GM12864 (cell line): ENCODE data around the gene FAM43B.

Source experiments
- DNase-seq: peaks from one replicate; pipeline ENCODE4 v3.0.0-alpha.2; 2011; ENCODE audit warnings: low read depth
- H3K4me3 ChIP-seq: 2 replicates; pipeline ENCODE4 v1.5.1; 2011; ENCODE audit warnings: mild to moderate bottlenecking, low read depth, low read length, control low read depth
- CTCF ChIP-seq: IDR thresholded peaks from 2 replicates; pipeline ENCODE4 v1.5.1; 2011; ENCODE audit warnings: low read depth, mild to moderate bottlenecking, moderate library complexity, low read length, control low read depth, inconsistent platforms; ENCODE audit errors: missing control alignments

Gene FAM43B

DNA sequence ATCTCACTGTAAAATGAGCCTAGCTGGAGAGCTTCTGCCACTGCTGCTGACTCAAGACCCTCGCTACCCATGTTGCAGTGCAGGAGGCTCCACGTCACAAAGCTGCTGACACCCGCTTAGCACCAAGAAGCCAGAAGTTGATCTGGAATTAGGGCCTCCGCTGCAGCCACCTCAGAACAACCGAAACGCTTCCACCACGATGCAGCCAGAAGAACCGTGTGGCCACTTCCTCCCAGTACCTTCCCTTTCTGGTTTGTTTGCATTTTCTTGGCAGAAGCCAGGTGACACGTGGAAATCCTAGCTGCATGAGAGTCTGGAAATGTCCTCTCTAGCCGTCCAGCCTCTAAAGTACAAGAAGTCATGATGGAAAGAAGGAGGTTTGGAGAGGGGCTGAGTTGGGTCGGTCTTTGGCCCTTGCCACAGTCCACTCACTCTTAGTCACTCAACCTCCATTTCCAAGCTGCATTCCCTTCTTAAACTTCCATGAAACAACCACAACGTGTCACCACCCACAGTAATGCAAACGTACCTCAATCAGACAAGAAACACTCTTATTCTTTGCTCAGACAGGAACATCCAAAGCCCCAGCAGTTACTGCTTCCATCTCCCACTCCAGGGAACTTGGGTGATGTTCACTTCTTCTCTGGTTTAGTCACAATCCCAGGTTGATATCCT lies 26.5 kb downstream of the FAM43B start:
- no peak for TF ChIP-seq CTCF
- DNase-seq: no peak
- H3K4me3 ChIP-seq: no peak overlapping the region

DNA sequence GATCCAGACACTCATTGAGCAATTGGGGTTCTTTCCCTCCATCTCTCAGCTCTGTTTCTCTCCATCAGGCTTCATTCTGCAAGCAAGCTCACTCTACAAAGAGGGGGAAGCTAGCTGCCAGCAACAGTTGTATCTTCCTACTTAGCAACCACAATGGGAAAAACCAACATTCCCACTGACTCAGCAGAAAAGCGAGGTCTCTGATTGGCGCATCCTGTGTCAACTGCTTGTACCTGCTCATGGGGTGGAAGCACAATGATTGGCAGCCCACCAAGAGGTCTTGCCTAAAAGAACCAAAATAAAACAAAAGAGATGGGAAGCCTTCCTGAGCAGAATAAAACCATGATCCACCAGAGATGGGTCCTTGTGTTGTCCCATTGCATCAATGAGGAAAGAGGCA lies 32.5 kb downstream of the FAM43B start:
- H3K4me3 ChIP-seq: no peak overlapping the region
- no peak for DNase-seq
- TF ChIP-seq CTCF: no peak

DNA sequence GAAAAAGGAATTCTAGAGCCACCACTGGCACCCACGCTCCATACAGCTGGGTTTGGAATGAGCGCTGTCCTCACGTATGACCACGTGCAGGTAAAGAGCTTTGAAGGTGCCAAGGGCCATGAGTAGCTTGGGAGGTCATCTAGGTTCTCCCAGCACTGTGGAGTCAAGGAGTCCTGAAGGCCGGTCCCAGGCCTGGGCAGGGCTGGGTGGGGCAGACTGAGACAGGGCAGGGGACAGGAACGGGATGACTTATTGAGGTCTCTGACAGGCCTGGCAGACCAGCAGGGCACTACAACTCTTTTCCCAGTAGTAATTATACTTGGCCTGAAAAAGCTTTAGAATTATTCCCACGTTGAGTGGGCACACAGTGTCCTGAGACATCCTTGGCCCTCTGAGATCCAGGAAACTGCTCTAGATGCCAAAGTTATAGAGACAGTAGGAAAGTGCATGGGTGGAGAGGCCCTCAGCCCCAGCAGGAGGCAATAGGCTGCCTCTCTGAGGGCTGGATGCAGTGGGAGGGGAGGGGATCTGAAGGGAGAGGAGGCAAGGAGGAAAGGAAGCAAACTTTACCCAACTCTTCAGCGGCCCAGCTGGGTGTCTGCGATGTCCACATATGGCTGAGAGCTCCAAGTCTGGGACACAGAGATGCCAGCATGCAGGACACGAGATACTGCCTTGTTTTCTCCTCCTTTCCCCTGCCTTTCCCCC lies 34.7 kb downstream of the FAM43B start:
- H3K4me3 ChIP-seq: no peak overlapping the region
- no peak for TF ChIP-seq CTCF
- DNase-seq: no peak

DNA sequence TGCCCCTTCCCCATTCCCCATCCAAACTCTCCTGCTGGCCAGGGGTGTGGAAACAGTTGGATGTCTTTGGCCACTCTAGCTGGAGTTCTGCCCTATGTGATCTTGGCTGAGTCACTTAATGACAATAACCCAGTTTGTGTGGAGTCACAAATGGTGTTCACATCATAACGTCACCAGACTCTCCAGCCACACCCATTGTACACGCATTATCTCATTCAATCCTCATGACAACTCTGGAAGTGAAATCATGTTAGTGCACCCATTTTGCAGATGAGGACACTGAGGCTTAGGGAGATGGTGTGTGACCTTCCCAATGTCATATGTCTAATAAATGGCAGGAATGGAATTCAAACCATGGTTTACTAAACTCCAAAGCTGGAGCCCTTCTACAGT lies 35.3 kb downstream of the FAM43B start:
- TF ChIP-seq CTCF: no peak
- no peak for DNase-seq
- H3K4me3 ChIP-seq: no peak overlapping the region

DNA sequence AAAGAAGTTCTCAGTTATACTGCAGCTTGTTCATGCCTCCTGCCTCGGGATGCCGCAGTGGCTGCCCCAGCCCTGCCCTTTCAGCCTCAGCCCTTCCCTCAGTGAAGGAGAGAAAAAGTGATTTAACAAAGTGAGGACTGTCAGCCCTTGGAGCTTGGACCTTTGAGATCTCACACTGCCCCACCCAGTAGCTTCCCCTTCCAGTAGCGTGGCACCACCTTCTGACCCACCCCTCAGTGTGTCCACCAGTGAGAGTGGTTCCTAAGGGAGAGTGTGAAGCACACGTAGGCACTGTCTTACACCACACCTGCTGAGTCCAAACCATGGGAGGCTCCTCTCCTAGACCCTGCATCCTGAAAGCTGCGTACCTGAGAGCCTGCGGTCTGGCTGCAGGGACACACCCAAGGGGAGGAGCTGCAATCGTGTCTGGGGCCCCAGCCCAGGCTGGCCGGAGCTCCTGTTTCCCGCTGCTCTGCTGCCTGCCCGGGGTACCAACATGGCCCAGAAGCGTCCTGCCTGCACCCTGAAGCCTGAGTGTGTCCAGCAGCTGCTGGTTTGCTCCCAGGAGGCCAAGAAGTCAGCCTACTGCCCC lies 36.4 kb downstream of the FAM43B start, which contains the start of gene CDA:
TSS of gene CDA (plus strand) at position 464 of the 592 bp plus-strand sequence. CDS start at position 497, 33 bp downstream.
- TF ChIP-seq CTCF: no peak
- no peak for DNase-seq
- no peak within 1 kb of the TSS for H3K4me3 ChIP-seq

DNA sequence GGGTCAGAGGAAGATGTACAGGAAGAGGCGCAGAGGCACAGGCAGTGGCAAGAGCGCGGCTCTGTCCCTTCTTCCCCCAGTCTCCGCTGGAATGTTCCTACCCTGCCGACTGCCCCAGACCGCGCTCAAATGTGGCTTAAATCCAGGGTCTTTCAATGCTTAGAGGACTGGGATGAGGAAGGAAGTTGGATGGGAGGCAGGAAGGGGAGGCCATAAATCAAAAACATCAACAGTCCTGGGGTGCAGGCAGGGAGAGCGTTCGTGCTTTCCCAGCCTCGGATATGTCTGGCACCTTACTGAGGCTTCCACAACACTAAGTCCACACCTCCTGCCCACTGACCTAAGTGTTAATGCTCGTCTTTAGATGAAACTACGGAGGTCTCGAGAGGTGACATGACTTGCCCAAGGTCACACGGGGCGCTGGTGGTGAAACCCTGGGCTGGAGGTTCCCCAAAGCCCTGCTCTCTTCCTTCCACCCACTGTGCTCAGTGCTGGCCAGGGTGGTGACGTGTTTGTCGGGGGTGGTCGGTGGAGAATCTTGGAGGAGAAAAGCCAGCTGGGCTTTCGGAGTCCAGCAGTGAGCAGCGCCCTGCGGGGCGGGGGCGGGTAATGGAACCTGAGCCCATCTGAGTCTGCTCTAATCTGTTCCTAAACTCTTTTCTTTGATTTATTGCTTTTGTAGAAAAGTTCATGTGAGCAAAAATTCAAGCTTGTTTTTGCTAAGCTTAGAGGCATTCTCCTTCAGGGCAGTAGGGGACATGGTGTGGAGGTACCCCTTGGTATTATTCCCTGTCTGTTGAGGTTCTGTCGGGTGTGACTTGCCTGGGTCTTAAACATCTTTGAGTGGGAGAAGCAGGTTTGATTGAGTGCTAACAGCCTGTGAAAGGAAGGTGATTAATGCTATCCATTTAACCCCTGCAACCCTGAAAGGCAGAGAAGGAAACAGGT lies 37.2 kb downstream of the FAM43B start:
- DNase-seq: no peak
- no peak overlapping the region for H3K4me3 ChIP-seq
- no peak for TF ChIP-seq CTCF
